Measurements from ENCODE around the gene MED16.

- TF ChIP-seq CTCF (IDR thresholded peaks at IDR 0.05; ENCODE audit: insufficient read depth, low read length, poor library complexity, severe bottlenecking) (no peak), EZH2phosphoT487 (conservative IDR thresholded peaks at IDR 0.05; ENCODE audit: low read length) (no peak)
Observed at GRCh38 chr19:821825-822503, 71.0 kb downstream of the MED16 start, which contains the start of gene PLPPR3.
